HG02678 (cell line): ENCODE measurements around the gene FAM200C.

Source experiments
- ATAC-seq: cut with Tn5 transposase; IDR thresholded peaks from one replicate; pipeline ENCODE4 v1.9.1; 2021; ENCODE audit warnings: mild to moderate bottlenecking, moderate library complexity; ENCODE audit not compliant: unreplicated experiment

The FAM200C gene

DNA sequence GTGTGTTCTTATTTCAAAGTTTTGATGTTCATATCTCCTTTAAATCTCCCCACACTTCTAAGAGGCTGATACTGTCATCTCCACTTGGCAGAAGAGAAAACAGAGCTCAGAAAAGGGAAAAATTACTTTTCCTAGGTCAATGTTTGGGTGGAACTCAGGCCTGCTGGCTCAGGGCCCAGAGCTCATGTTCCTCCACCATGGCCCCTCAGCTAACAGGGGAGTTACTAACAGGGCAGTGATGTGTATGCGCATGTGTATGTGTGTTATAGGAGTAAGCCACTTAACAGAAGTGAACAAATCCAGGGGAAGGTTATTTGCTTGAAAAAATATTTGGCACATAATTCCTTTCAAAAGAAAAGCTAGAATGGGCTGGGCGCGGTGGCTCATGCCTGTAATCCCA lies 32.0 kb downstream of the FAM200C start:
- no peak for ATAC-seq

DNA sequence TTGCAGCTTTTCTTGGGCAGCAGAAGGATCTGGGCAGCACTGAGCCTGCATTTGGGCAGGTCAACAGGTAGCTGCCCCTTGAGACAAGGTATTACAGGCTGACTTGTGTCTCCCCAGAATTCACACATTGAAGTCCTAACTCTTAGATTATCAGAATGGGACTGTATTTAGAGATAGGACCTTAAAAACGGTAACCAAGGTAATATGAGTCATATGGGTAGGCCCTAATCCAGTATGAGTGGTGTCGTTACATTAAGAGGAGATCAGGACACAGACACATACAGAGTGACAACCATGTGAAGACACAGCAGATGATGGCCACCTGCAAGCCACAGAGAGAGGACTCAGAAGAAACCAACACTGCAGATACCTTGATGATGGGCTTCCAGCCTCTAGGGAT lies 32.6 kb downstream of the FAM200C start:
- no peak for ATAC-seq

DNA sequence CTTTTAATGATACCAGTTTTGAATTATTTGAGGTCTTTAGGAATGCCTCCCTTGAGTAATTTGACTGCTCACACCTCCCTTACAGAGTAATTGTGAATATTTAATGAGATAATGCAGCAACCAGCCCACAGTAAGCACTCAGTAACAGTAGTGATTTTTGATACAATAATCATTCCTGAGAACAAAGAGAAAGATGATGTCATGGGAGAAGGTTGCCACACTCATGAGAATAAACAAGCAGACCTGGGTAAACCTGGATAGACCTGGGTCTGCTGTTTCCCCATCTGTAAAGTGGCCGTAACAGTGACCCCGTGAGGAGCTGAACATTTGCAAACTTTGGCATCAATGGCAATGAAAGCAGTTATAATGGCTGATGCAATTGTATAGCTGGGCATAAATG lies 33.6 kb downstream of the FAM200C start:
- ATAC-seq: no peak

DNA sequence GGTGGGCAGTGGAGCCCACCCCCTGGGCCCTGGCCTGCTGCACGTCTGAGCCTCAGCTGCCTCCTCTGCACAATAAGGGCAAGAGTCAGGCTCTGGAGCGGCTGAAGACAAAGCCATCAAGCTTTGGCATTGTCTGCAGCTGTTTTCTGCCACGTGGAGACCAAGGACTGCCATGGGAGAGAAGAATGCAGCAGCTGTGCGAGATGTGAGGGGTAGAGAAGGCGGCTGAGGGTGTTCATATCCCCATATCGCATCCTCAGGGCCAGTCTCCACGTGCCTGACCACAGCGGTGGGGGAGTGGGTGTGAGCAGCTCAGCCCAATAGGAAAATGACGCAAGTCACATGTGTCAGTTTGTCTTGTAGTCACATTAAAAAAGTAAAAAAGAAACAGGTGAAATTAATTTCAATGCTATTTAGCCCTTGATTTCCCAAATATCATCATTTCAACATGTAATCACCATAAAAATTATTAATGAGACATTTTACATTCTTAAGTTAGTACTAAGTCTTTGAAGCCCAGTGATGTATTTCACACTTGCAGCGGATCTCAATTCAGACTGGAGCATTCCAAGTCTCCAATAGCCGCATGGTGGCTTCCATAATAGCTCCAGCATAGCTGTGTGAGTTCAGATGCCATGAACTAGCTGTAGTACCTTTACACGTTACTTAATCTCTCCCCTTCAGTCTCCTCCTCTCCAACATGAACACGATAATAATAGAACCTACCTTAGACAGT lies 36.0 kb downstream of the FAM200C start:
- ATAC-seq: no peak

DNA sequence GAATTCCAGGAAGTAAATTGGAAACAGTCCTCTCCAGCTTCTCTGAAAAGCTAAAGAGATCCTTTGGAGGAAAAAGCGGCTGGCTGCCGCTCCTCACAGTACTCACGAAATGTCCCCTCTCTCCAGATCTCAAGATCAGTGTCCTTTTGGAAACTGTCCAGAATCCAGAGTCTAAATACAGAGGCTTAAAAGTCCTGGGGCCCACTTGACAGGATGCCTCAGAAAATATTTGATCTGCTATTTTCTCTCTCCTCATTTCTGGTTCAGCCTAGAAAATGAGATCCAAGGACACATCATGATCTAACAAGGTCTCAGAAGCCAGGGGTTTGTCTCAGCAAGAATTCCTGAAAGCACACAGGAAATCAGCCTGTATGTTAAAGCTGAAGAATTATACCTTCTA lies 36.6 kb downstream of the FAM200C start:
- no peak for ATAC-seq

DNA sequence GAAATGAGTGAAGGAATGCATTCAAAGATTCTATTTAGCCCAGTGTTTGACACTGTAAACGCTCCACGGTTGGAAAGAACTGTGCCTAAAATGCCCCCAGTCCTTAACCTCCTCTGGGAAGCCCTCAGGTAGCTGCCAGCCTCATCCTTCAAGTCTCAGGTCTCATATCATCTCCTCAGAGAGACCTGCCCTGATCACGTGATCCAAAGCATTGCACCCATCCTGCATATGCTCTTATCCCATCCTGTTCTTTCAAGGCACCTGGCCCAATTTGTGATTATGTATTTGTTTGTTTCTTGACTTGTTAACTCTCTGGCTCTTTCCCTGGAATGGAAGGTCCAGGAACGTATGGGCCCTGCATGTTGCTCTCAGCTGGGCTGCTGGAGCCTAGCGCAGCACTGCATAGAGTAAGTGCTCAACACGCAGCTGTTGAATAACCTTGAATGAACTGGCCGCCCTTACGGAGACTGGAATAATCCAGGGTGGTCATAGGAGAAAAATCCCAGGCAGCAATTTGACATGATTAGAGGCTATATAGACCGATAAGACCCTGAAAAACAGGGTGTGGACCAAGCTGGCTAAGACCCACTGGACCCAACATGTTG lies 38.1 kb downstream of the FAM200C start:
- no peak for ATAC-seq

DNA sequence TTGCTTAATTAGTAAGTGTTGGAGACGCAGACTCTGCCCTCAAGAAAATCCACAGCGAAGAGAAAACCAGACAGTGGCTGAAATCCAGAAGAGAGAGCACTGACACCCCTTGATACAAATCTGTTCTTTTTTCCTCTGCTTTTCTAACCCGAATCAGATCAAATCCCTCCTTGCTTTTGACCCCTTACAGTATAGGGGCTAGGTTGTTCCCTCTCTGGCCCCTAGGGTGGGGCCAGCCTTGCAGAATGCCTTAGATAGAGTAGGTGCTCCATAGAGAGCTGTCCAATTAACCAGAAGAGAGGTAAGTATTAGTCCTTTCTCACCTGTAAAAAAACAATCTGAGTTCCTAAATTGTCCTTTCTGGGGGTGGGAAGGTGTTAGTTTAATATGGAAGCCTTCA lies 39.5 kb downstream of the FAM200C start:
- ATAC-seq: no peak

DNA sequence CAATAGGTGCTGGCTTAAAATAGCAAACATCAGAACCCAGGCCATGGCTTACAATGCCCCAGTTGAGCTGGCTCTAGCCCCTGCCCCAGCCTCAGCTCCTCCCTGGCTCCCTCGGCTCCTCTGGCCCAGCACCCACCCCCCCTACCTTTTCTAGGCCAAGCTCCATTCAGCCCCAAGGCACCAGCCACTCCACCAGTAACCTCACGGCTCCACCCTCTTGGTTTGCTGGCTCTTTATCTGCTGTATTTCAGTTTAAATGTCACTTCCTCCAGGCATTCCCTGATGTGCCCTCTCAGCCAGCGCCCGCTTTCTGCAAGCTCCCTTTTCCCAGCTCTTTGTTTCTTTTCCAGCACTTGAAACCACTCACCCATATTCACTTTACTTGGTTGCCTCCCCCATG lies 40.0 kb downstream of the FAM200C start:
- ATAC-seq: no peak

DNA sequence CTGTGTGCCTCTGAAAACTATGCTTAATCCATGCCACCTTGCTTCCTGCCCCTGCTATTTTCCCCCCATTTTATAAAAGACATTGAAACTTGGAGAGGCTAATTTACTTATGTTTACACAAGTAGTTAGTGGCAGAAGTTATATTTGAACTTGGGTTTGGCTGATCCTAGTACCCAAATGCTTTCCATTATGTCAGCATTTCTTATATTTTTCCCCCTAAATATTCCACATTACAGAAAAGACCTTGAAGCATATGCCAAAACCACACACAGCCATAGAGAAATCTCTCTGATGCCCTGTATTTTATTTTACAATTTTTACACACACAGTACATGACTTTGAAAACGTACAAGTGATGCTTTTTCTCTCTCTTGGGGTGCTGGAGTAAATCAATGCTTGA lies 40.6 kb downstream of the FAM200C start:
- ATAC-seq: no peak

DNA sequence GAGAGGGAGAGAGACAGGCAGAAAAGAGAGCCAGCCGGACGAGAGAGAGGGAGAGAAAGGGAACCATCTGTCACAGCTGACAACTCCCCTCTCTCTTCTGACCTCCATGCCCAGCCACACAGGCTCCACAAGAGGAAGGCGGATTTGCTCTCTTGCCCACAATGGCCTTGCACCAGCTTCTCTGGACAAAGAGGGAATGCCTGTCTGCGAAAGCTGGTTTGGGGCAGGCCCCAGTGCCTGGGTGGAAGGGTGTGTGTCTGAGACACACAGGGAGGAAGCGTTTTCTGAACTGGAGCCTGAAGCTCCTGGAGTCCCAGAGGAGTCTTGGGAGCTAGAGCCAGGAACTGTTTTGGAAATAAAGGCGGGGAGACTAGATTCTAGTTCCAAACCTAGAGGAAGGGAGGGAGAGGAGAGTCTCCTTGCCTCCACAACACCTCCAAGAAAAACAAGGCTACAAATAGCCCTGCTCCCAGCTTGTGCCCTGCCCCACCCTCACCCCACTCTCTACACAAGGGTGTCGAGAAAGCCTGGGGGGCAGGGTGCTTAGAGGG lies 41.9 kb downstream of the FAM200C start:
- no peak for ATAC-seq

DNA sequence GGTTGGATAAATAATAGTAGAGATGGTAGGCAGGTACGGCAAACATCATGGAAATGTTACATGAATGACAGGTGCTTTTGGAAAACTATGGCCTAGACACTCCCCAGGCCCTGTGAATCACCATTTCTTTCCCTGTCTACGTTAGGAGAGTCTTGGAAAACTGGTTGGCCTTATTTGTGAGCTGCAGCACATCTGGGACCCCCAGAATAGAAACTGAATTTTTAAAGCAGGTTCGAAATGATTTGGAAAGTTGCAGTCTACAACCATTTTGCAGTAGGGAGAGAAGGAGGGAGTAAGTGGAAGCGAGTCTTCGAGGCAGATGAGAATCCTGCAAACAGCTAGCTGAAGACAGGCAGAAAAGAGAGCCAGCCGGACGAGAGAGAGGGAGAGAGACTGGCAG lies 42.5 kb downstream of the FAM200C start:
- ATAC-seq: no peak

DNA sequence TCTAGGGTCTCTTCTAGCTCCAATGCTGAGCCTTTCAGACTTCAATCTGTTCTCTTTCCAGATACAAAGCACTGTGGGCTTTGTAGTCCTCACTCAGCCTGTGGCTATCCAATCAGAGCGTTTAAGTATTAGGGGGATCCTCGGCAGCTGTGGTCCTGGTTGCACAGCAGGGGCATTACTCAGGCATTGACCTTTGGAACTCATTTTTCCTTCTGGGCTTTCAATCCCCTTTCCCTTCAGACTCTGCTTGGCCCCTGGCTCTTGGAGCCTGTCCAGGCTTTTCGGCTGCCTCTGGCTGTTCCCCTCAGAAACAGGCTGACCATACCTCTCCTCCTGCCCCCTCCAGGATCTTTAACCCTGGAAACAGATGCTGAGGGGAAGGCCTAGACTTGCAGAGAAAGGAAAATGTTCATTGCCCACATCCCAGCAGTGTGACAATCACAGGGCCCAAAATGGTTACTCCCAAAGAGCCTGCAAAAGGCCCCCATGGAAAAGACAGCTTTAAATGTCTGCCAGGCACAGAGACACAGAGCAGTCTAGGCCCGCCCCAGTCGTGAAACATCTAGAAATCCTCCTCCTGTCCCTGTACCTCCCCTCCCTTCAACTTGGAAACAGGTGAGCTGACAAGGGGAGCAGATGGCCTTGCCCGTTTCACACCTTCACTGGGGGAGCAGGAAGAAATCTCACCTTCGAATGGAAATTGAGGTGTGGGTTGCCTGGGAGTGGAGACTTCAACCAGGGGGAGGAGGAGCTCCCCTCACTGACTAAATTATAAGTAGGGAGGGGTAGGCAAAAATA lies 43.1 kb downstream of the FAM200C start:
- ATAC-seq: no peak

DNA sequence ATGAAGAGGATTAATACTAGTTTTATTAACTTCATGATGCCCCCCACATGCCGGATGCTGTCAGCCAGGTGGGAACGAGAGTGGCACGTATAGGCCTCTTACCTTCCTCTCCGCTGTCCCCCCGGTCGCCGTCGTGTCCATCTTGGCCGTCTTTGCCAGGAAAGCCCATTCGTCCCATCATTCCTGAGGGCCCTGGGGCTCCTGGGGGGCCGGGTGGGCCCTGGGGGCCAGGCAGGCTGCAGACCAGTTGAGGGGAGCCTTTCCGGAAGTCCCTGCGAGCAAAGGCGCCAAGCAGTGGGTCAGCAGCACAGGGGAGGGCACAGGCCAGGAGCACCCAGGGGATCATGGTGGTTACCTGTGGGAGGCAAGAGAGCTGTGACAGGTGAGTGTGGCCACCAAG lies 45.2 kb downstream of the FAM200C start:
- no peak for ATAC-seq

DNA sequence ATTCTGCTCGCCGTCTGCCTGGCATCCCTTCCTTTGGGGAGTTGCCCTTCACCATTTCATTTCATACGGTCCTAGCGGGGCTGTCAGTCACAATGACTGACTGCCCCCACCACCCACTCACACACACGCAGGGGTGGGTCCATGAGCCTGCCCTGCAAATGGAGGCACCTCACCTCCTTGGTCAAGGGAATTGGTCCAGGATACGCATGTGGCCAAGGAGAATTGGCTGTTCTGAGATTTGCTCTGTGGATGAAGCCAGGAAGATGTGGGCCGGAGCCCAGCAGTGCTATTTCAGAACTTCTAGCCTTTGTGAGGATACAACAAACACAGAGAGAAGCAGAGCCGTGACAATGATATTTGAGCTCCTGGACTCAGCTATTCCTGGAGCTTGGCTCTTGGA lies 46.5 kb downstream of the FAM200C start:
- no peak for ATAC-seq

DNA sequence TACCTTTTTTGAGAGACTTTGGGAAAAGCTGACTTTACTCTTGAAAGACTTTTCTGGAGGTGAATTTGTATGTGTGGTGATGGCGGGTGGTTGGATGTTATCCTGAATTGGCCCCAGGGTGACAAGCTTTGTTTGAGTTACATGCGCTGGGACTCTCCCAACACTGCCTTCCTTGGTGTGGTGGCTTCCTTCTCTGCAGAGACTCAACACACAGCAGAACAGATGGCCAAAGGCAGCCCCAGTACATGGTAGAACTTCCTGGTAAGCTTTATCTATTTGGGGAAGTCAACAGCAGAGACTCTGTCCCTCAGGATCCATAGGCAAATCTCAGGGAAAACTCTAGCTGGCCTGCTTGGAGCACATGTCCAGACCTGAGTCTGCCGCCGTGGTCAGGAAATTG lies 47.5 kb downstream of the FAM200C start:
- ATAC-seq: no peak

DNA sequence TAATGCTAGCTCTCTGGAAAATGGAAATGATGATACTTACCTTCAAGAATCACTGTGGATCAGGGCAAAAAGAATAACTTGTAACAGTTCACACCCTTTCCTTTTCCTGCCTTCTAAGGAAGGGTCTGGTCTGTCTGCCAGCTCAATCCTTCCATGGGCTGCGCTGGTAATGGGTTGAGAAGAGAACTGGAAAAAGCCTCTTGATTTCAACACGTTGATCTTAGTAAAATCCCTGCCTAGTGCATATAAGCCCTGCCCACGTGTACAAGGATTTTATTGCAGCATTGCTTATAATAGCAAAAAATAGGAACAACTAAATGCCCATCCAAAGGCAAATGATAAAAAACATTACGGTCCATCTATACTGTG lies 49.9 kb downstream of the FAM200C start:
- ATAC-seq: no peak

DNA sequence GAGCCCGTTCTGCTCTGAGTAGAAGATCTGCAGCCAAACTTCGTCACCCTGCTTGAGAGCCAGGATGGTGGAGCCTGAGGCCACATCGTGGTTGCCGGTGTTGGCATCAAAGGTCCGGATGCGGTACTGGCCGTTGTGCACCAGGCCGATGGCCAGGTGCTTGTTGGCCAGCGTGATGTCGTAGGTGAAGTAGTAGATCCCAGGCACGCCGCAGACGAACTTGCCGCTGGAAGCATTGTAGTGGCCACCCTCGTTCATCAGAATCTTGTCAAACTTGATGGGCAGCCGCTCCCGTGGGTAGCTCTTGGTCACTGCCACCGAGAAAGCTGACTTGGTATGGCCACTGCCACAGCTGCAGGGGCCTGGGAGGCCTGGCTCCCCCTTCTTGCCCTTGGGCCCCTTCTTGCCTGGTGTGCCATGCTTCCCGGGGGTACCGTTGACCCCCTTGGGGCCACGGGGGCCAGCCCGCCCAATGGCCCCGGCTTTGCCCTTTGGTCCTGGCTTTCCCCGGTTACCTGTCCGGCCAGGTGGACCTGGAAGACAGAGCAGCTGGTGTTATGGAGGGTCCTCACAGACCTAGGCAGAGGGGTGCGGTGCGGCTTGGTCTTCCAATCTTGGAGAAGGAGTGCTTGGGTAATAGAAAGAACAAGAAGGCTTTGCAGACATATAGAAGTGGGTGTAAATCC lies 50.5 kb downstream of the FAM200C start:
- no peak for ATAC-seq

DNA sequence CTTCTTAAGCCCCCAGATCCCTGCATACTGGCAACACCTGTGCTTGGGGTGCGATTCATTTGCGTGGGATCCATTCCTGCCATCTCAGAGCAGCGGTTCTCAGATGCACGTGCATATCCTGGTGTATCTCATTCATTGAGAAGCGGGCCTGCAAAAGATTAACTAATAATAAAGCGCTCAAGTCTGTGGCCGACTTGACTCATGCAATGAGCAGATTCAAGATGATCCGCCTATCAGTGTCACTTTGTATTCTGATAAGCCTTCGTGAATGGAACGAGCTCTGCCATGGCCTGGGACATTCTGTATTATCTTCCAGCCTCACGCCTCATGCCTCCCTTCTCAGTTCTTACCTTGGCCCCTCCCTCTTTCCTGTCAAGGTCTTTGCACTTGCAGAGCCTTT lies 51.8 kb downstream of the FAM200C start:
- no peak for ATAC-seq

DNA sequence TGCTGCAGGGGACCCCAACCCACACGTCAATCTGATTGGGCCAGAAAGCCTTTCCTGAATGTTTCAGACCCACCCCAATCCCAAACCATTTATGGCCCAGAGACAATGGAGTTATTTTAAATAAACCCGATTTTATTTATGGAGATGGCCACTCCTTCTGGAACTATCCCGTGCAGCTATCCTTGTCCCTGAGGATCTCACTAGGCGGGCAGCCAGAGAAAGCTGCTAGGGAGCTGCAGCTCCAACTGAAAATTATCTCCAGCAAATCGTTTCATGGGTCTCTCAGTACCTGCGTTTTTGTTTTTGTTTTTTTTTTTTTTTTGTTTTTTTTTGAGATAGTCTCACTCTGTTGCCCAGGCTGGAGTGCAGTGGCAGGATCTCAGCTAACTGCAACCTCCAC lies 52.4 kb downstream of the FAM200C start:
- no peak for ATAC-seq
